Measurements from ENCODE around the gene TCEA2. TPM values are rescaled to one million over a fixed set of nuclear protein-coding genes. Genes with fewer than 3 reads are reported as not detected.

Gene TCEA2
- total RNA-seq, 1 donor from 2014 or later: 42.5 TPM

DNA sequence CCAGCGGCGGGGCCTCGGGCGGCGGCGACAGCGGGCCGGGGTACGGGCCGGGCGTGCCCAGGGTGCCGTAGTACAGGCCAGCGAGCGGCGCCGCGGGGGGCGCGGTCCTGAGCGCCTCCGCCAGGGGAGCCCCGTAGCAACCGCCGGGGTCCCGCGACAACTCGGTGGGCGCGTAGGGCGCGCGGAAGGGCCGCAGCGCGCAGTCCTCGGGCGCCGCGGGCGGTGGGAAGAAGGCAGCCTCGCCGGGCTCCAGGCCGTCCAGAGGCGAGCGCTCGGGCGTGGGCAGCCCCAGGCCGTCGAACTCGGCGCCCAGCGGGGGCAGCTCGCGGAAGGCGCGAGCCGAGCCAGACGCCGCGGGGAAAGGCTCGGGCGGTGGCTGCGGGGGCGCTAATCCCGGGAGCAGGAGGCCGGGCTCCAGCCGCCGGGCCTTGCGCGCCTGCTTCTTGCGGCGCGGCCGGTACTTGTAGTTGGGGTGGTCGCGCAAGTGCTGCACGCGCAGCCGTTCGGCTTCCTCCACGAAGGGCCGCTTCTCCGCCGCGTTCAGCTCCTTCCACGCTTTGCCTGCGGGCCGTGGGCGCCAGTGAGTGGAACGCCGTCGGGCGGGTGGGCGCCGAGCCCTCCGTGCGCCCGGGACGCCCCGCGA, 14.5 kb upstream of the TCEA2 start:
- DNase-seq (ENCODE audit: low spot score): no peak

DNA sequence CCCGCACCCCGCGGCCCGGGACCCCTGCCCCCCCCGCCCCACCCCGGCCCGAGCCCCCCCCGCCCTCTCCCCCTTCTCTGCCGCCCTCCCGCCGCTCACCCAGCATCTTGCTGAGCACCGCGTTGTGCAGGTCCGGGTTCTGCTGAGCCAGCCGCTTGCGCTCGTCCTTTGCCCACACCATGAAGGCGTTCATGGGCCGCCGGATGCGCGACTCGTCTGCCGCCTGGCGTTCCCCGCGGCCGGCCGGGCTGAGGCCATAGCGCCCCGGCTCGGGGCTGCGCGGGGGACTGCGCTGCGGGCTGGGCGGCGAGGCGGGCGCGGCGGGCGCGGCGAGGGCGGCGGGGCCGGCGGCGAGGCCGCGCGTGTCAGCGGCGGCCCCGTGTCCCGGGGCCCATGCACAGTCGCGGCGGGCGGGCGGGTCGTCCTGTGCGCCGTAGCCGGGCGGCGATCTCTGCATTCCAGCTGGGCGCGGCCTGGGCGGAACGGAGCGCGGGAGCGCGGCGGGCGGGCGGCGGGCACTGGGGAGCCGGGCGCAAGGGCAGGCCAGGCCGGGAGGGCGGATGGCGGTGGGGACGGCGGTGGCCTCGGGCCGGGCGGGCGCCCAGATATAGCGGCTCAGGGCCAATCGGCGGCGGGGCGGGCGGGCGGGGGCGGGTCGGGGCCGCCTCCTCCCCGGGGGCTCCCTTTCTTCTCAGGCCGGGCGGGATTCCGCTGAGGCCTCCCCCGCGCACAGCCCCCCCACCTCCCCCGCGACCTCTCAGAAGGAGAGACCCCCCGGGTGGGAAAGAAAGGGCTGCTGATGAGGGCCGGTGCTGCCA, 13.7 kb upstream of the TCEA2 start, which contains the start of gene SOX18:
SOX18 (minus strand) TSS at position 580 of the 818 bp plus-strand sequence; CDS start at position 457, 123 bp downstream.
- DNase-seq (ENCODE audit: low spot score): no peak

DNA sequence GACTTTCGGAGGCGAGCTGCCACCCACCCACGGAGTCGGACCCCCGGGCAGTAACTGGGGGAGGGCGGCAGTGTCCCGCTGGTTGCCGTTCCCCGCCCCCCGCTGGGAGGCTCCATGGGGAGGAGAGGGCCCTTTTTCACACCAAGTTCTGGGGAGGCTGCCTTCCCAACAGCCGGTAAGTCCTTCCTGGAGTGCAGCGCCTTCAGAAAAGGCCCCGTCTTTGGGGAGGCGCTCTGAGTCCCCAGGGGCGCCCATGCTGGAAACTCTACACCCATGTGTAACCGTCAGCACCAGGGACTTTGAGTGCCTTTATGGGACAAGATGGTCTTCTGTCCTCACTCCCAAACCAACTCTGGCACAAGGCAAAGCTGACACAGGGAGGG, 13.1 kb upstream of the TCEA2 start:
- no peak for DNase-seq (ENCODE audit: low spot score)

DNA sequence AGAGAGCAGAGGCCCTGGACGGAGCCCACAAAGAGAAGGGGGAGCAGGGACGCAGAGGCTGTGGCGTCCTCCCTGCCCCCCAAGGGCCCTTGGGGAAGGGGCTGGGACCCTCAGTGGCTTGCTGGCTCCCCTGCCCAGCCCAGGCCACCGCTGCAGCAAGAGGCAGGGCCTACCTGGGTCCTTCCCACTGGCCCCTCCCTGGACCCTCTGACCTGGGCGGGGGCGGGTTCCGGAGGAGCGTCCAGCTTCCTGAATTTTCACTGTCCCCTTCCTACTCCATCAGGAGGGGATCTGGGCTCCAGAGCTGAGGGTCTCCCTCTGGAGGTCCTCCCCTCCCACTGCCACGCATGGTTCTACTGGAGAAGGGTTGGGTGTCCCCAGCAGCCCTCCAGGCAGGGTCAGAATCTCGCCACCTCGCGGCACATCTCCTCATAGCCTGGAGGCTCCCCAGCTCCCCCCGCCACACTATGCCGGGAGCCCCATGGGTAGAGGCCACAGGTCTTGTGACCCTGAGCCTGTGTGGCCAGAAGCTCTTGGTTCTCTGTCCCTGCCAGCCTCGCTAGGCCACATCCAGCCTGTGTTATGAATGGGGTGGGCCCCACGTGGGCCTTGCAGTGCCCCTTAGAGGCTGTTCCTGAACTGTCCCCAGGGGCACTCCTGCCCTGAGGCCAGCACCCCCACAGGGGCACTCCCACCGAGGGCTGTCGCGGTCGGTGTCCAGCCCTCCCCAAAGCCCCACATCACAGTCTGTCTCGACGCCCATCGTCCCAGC, 12.6 kb upstream of the TCEA2 start:
- DNase-seq (ENCODE audit: low spot score): no peak

DNA sequence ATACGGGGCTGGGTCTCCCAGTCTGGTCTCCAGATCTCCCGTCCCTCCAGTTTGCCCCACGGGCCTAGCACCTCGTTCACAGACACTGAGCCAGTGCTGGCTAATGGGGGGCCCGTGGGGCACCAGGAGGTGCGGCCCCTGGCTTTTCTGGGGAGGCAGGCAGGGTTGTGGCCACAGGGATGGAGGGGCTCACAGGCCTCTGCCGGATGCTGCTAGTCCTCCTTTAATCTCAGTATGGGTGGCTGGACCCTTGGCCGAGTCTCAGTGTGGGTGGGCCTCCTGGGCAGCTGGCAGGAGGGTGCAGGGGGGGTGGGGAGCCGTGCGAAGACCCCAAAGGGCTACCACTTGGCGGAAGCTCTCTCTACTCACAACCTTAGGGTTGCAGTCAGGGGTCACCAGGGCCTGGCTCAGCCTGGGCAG, 12.0 kb upstream of the TCEA2 start:
- no peak for DNase-seq (ENCODE audit: low spot score)

DNA sequence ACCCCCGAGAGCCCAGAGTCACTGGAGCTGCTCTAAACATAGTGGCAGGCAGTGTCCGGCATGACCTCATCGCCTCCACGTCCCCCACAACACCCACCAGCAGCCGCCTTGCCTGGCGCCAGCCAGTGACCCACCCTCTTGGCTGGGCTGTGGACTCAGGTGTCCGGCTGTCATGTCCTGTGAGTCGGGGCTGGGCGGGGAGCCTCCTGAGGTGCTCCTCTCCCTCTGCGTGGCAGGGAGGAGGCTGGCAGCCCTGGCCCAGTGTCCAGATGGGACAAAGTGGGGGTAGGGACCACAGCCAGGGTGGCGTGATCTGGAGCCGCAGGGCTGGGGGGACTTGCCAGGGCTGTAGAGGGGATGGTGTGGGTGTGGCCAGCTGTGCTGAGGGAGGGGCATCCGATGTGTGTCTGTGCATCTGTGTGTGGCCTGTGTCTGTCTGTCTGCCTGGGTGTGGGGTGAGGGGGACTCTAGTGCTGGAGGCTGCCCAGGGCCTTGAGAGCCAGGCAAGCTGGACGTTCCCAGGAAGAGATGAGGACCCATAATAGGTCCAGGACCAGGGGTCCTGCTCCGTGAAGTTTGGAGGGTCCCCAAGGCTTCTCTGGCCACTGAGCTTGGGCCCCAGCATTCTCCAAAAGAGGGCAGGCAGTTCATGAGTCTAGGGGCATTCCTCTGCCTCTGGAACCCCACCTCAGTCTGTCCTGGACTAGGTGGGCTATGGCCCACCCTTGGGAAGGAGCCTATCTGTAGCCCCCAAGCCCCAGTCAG, 11.3 kb upstream of the TCEA2 start:
- DNase-seq (ENCODE audit: low spot score): no peak

DNA sequence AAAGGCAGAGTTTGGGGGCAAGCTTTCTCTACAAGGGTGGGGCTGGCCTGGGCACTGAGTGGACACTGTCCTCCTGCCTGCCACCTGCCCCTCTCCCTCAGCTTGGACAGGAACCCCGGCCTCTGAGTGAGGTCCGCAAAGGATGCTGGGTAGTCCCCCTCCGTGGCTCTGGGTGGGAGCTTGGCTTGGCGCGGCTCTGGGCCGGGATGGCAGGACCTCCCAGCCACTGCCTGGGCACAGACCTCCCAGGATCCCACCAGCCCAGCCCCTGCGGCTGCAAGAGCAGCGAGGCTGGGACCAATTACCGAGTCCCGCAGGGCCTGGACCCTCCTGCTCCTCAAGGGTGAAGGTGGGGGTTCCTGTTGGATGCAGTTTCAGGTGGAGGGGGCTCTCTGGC, 10.7 kb upstream of the TCEA2 start:
- DNase-seq (ENCODE audit: low spot score): no peak

DNA sequence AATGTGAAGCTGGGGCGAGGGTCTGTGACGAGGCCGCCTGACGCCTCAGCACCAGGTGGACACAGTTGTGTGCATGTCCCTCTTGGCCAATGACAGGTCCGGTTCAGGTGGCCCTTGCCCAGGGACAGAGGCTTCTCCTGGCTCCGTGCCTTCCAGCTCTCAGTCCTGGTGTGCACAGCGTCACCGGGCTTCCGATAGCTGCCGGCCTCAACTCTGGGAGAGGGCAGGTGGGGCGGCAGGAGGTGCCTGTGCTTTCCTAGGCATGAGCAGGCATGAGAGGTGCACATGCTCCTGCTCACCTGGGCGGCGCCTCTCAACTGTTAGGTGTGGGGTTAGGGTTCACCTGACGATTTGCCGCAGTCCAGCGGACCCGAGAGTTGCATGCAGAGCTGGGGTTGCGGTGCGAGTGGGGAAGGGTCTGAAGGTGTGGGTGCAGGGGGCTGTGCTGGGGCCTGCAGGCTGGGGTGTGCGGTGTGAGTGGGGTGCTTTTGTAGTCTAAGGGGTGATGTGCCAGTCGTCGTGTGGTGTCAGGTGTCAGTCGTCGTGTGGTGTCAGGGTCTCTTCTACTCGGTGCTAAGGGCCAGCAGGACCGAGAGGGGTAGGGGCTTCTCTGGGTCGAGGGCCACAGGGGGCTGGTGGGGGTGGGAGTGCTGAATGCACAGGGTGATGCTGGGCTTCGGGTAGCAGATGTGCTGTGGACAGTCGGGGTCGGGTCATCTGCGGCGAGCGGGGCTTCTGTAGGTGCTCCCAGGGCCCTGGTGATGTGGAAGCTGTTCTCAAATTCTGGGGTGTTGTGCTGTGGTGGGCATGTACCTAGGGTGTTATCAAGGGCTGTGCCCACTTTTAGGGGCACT, 9.8 kb upstream of the TCEA2 start:
- no peak for DNase-seq (ENCODE audit: low spot score)

DNA sequence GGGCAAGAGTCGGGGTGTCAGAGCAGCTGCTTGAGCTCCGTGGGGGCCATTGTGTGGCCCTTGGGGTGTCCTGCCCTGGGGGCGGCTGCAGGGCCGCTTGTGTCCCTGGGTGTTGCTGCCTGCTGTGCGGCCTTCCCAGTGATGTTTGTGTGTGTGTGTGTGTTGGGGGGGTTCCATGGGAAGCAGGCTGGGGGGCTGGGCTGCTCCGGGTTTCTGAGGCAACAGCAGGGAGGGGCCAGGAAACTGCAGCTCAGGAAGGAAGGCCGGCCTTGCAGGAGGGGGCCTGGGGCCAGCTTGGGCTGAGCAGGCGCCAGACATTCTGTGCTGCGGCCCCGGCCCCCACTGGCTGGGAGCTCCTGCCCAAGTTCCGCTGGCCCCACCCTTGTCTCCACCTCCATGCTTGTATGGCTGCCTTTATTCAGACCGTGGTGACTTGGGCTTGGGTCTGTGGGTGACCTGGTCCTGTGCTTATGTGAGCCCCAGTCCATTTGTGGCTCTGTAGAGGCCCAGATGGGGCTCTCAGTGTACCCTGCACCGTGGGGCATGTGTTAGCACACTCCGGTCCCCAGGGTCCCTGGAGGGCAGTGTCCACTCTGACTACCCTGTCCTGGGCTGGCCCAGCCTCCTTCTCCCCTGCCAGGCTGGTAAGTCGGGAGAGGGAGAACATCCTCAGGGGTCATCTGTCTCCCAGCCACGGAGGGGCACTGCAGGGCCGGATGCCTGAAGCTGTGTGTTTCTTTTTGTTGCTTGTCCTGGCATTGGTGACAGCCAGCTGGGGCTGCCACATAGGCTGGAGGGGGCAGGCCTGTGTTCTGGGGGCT, 8.9 kb upstream of the TCEA2 start:
- DNase-seq (ENCODE audit: low spot score): peak; percentile 93

DNA sequence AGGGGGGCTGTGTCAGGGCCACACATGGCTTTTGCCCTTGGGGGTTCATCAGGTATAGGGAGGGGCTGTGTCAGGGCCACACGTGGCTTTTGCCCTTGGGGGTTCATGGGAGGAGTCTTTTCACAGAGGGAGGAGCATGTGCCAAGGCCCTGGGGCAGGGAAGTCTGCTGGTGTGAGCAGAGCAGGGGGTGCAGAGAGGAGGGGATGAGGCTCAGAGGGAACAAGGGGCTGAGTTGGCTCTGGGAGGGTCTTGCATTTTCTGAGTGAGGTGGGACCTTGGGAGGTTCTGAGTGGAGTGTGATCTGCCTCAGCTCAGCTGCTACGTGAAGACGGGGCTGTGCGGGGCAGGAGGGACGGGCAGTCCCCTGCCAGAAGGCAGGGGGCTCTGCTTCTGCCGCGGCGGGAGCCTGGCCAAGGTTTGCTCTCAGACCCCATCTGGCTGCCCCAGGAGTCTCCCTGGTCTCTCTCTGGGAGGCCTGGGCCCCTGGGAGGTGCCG, 7.6 kb upstream of the TCEA2 start:
- DNase-seq (ENCODE audit: low spot score): no peak

DNA sequence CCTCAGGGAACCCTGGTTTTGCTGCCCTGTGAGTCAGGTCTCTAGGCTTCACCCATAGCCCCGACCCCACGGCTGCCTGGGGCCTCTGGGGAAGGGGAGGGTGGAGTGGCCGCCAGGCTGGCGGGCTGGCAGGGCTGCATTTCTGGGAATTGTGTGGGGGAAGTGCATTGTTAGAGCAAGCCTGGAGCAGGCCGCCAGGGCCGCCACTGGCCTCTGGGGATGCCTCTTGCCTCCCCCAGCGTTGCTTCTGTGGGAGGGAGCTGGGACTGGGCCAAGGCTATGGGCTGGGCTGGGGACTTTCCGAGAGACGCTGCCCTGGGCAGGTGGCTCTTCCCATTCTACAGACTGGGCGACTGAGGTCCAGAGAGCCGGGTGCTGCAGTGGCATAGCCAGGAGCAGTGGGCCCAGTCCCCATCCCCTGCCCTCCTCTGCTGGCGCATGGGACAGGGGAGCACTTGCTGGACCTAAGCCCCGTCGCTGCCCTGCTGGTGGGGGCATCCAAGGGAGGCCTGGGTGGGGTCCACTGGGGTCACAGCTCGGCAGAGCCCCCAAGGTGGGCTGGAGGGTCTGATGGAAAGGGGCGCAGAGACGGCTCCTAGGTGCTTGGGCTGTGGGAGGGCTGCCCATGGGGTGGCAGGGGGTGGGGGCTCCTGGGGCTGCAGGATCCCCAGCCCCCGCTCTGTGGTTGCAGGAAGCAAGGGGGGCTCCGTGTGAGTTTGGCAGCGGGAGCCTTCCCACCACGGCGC, 6.9 kb upstream of the TCEA2 start:
- no peak for DNase-seq (ENCODE audit: low spot score)

DNA sequence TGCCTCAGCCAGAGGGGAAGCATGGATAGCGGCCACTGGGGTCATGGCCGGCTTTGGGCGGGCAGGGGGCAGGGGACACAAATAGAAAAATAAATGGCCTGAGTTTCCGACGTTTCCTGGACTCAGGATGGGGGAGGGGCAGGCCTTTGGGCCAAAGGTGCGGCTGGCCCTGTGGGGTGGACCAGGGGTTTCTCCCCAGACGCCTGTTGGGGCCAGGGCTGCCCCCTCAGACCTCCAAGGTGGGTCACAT, 6.4 kb upstream of the TCEA2 start:
- no peak for DNase-seq (ENCODE audit: low spot score)

DNA sequence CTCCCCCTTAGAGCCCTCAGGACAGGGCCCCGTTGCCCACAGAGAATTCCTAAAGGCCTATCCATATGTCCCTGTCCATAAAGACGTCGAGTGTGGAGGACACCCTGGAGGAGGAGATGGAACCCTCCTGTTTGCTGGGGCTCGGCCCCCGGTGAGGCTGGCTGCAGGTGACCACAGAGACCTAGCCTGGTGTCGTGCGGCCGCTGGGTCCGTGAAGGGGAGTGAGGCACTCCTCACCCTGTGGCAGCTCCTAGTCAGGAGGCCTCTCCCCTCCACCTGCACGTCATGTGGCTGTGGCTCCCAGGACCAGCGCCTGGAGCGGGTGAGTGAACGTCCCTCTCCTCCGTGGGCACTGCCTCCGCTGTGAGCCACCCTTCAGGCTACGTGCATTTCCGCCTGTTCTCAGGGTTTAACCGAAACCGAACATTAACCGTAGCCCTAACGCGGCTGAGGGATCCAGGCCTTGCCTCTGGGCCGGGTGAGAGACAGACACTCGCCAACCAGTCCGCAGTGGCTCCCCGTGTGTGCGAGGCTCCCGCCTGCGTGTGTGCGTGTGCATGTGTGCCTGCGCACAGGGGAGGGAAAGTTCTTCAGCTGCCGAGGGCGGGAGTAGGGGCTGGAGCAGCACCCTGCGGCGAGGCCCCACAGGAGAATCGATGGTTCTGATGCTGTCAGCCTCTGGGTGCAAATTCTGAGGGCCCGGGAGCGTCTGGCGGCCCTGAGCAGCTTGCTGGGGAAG, 5.9 kb upstream of the TCEA2 start:
- no peak for DNase-seq (ENCODE audit: low spot score)

DNA sequence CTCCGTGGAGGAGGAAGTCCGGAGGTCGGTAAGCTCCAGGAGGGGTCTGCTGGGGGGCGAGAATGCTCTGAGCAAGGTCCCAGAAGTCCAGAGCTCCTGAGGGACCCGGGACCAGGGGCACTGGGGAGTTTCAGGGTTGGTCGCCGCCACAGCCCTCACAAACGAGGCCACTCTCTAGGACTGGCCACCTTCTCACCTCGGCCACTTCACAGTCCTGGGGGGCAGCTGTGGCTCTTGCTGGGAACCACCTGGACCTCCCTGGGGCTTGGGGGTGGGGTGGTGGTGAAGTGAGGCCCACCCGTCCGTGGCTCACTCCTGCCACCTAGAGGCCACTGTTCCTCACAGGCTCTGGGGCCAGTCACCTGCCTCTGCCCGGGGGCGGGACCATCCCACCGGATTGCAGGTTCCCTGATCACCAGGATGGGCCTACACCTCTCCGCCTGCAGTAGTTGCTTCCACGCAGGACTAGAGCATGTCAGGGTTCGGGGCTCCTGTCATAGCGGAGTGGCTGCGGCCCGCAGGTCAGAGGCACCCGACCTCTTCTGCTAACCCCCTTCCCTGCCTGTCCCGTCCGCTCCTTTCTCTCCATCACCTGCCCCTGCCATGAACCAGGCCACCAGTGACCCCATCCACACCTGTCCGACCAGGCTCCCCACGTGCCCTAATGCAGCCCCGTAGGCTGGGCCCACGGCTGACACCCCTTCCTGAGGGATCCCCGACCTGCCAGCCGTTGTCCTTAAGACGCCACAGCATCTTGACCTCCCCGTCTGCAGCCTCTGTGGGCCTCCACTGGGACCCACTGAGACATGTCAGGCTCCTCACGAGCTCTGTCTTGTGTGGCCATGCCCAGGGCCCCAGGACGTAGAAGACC, 5.1 kb upstream of the TCEA2 start:
- DNase-seq (ENCODE audit: low spot score): no peak

DNA sequence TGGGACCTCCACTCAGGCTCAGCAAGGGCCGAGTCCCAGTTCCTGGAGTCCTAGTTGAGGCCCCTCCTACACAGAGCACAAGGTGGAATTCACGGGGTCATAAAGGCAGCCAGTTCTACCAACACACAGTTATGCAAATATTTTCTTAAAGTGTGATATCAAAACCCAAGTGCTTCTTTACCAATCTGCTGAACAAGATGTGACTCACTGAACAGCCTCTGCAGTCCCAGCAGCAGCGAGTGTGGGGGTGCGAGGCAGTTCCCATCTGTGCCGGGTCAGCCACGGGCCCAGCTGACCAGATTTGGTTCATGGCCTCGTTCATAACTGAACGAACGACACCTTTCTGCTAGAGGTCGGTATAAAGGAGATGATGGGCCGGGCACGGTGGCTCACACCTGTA, 4.5 kb upstream of the TCEA2 start:
- DNase-seq (ENCODE audit: low spot score): no peak

DNA sequence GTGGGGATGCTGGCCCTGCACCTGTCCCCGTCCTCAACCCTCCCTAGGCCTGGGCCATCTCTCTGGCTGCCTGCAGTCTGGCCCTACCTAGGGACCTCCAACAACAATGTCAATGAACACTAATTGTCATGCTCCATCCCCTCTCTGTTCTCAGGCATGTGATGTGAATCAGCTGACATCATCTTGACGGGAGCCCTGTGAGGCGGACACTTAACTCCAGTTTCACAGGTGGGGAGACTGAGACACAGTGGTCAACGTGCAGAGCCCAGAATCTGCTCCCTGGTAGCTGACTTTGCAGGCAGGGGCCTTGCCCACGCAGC, 762 bp upstream of the TCEA2 start:
- DNase-seq (ENCODE audit: low spot score): no peak

DNA sequence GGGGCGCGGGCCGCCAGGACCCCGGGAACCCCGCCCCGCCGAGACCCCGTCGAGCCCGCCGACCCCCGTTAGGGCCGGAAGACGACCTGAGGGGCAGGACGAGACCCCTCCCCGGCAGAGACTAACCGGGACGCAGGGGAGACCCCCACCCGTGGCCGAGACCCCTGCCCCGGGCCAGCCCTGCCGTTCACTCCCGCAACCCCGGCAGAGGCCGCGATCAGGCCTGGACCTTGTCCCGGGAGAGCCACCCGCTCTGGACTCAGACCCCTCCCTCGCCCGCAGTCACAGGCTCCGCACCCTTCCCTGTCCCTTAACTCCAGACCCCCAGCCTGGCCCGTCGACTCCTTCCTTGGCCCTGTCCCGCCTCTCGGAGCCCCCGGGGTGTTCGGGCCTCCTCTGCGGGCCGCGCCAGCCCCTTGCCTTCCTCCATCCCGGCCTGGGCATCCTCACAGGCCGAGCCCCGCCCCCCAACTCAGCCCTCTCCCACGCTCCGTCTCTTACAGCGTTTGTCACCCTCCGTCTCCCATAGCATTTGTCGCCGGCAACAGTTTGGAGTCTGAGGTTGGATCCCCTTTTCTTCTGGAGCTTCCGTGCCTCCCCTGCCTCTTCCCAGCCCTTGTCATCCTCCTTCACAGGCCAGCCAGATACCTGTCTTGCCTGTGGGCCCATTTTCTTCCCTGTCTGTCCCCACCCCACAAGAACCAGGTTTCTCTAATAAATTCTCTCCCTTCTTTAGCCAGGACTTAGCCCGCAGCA, 569 bp downstream of the TCEA2 start:
- DNase-seq (ENCODE audit: low spot score): no peak
